ENCODE results near the gene PALMD.

Gene PALMD

GRCh38 chr1:99660496-99660895 lies 14.6 kb downstream of the PALMD start:
- TF ChIP-seq, protein P1, sequence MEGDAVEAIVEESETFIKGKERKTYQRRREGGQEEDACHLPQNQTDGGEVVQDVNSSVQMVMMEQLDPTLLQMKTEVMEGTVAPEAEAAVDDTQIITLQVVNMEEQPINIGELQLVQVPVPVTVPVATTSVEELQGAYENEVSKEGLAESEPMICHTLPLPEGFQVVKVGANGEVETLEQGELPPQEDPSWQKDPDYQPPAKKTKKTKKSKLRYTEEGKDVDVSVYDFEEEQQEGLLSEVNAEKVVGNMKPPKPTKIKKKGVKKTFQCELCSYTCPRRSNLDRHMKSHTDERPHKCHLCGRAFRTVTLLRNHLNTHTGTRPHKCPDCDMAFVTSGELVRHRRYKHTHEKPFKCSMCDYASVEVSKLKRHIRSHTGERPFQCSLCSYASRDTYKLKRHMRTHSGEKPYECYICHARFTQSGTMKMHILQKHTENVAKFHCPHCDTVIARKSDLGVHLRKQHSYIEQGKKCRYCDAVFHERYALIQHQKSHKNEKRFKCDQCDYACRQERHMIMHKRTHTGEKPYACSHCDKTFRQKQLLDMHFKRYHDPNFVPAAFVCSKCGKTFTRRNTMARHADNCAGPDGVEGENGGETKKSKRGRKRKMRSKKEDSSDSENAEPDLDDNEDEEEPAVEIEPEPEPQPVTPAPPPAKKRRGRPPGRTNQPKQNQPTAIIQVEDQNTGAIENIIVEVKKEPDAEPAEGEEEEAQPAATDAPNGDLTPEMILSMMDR (IDR thresholded peaks at IDR 0.05) = no peak

GRCh38 chr1:99661780-99662179 lies 15.9 kb downstream of the PALMD start:
- TF ChIP-seq, protein P1 (IDR thresholded peaks at IDR 0.05) = no peak

- TF ChIP-seq, protein P1 (IDR thresholded peaks at IDR 0.05) = no peak
These were observed 16.7 kb downstream of the PALMD start for GRCh38 chr1:99662539-99663080.

- TF ChIP-seq, protein P1 (IDR thresholded peaks at IDR 0.05) = no peak
These were observed 17.6 kb downstream of the PALMD start for GRCh38 chr1:99663501-99663900.

DNA sequence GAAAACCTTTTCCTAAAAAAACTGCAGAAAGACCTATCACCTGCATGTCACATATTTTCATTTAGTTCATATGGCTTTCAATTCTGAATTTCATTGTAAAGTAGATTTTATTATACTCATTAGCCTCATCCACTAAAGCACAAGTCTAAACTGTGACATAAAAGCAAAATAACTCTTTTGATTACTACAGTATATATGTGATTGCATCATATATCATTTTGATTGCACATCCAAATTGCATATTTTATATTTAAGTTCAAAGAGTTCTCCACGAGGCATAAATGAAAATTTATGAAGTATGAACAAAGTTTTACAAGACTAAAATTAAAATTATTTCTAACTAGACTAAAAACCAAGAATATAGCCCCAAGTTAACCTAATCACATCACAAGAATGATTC lies 19.3 kb downstream of the PALMD start:
- TF ChIP-seq, protein P1 (IDR thresholded peaks at IDR 0.05) = no peak

GRCh38 chr1:99669376-99669775 lies 23.5 kb downstream of the PALMD start:
- TF ChIP-seq, protein P1 (IDR thresholded peaks at IDR 0.05) = no peak

DNA sequence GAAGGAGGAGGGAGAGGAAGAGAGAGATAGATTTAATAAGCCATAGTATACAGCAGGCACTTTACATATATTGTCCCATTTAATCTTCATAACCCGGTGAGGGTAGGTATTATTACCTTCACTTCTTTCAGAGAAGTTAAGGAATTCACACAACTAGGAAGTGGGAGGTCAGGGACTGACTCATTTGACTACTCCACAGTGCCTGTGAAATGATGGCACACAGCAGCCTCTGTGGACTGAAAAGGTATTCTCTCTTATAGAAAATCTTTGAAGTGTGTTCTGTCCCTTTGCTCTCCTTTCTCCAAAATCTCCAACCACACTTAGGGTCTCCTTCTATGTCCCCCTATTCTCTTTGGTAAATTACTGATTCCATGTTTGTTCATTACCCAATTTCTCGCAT lies 23.9 kb downstream of the PALMD start:
- TF ChIP-seq, protein P1 (IDR thresholded peaks at IDR 0.05) = no peak

DNA sequence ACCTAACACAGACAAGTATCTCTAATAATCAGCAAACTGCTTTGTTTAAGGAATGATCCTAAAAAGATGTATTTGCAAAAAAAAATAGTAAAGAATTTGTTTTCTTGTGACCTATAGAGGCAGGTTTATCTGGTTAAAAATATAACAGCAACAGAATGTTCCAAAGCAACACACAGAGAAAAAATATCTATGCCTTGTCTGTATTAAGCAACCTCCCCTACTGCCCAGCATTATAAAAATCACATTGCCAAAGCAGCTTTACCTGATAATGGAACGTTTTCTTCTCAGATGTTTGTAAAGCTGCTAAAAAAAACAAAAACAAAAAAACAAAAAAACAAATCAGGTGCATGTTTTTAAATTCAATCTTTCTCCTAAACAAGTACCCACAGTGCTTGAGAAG lies 24.7 kb downstream of the PALMD start:
- TF ChIP-seq, protein P1 (IDR thresholded peaks at IDR 0.05) = no peak
